Calu3 (cell line): ENCODE measurements around the gene THOC6. TPM values are rescaled to one million over a fixed set of nuclear protein-coding genes. Genes with fewer than 3 reads are reported as not detected.

Source experiments
- BruUV-seq: library from RNA; stranded (reverse); fragments of 400-500 nt; replicated peaks from 2 replicates; lab custom pipeline; 2021; lab: Mats Ljungman, UMichigan
- CTCF ChIA-PET: fragments of 300-600 bp; sonication (Branson Sonifier 250); formaldehyde crosslinking; loops from one replicate; lab custom pipeline; 2022; ENCODE audit warnings: antibody characterized with exemption; lab: Charles Lee
- DNase-seq: peaks from one replicate; pipeline ENCODE4 v3.0.0; 2022
- H3K27ac Mint-ChIP-seq: one replicate; pipeline ENCODE4 v1.8.0; 2022; ENCODE audit warnings: mixed read lengths; ENCODE audit not compliant: unreplicated experiment
- H3K27me3 Mint-ChIP-seq: one replicate; pipeline ENCODE4 v1.8.0; 2022; ENCODE audit warnings: mixed read lengths; ENCODE audit not compliant: unreplicated experiment
- H3K36me3 Mint-ChIP-seq: one replicate; pipeline ENCODE4 v1.8.0; 2022; ENCODE audit warnings: mild to moderate bottlenecking, moderate library complexity, mixed read lengths; ENCODE audit not compliant: insufficient read depth, unreplicated experiment
- H3K4me1 Mint-ChIP-seq: one replicate; pipeline ENCODE4 v1.8.0; 2022; ENCODE audit warnings: mild to moderate bottlenecking, low read depth, mixed read lengths; ENCODE audit not compliant: unreplicated experiment
- H3K4me3 Mint-ChIP-seq: one replicate; pipeline ENCODE4 v1.8.0; 2022; ENCODE audit warnings: mild to moderate bottlenecking, low read depth, moderate library complexity, mixed read lengths; ENCODE audit not compliant: unreplicated experiment
- H3K9me3 Mint-ChIP-seq: one replicate; pipeline ENCODE4 v1.8.0; 2022; ENCODE audit warnings: low read depth, mixed read lengths; ENCODE audit not compliant: unreplicated experiment
- intact Hi-C: fragments of 100-400 bp; cut with micrococcal nuclease; formaldehyde crosslinking; loops from one replicate; pipeline ENCODE4 v1.10.0; 2022; ENCODE audit not compliant: unreplicated experiment
- total RNA-seq: library from RNA; stranded (reverse); gene quantifications from 2 replicates; pipeline ENCODE4 v1.2.3, GENCODE V29; 2022
- TF ChIP-seq, protein P1 (sequence below): fragments of 200-600 bp; IDR thresholded peaks from one replicate; pipeline ENCODE4 v1.8.0; 2022; ENCODE audit warnings: antibody characterized with exemption; ENCODE audit not compliant: unreplicated experiment

The THOC6 gene
- total RNA-seq, 1 experiment from 2014 or later = 50.8 TPM

DNA sequence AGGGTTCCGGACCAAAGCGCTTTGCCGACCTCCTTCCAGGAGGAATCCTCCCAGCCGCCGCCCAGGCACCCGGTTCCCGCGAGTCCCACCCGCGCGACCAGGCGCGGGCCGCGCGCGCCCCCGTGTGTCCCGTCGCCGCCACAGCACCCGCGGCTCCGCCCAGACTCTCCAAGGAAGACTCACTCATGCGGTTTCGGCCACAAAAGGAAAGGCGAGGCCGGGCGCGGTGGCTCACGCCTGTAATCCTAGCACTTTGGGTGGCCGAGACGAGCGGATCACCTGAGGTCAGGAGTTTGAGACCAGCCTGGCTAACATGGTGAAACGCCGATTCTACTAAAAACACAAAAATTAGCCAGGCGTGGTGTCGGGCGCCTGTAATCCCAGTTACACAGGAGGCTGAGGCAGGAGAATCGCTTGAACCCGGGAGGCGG, 40.1 kb upstream of the THOC6 start:
- Mint-ChIP-seq H3K36me3 (peaks cover 37% of the 10 kb centered on the region), H3K4me3 (peak overlapping the region; percentile 67), H3K27ac (peak overlapping the region; percentile 61), H3K4me1 (peaks cover 26% of the 10 kb centered on the region), H3K27me3 (no peaks in the 10 kb centered on the region), H3K9me3 (no peaks in the 10 kb centered on the region)
- CTCF ChIA-PET = interaction anchor here (0.6 to 2.1 kb wide), 2 partner anchors 14 to 409 kb away, joined by 3 to 10 read pairs; no protein-coding TSS in a partner anchor
- DNase-seq = peak; percentile 89
- BruUV-seq = no TSS peak
- TF ChIP-seq, protein P1, sequence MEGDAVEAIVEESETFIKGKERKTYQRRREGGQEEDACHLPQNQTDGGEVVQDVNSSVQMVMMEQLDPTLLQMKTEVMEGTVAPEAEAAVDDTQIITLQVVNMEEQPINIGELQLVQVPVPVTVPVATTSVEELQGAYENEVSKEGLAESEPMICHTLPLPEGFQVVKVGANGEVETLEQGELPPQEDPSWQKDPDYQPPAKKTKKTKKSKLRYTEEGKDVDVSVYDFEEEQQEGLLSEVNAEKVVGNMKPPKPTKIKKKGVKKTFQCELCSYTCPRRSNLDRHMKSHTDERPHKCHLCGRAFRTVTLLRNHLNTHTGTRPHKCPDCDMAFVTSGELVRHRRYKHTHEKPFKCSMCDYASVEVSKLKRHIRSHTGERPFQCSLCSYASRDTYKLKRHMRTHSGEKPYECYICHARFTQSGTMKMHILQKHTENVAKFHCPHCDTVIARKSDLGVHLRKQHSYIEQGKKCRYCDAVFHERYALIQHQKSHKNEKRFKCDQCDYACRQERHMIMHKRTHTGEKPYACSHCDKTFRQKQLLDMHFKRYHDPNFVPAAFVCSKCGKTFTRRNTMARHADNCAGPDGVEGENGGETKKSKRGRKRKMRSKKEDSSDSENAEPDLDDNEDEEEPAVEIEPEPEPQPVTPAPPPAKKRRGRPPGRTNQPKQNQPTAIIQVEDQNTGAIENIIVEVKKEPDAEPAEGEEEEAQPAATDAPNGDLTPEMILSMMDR = peak; percentile 97
- intact Hi-C loops = no loop called here

DNA sequence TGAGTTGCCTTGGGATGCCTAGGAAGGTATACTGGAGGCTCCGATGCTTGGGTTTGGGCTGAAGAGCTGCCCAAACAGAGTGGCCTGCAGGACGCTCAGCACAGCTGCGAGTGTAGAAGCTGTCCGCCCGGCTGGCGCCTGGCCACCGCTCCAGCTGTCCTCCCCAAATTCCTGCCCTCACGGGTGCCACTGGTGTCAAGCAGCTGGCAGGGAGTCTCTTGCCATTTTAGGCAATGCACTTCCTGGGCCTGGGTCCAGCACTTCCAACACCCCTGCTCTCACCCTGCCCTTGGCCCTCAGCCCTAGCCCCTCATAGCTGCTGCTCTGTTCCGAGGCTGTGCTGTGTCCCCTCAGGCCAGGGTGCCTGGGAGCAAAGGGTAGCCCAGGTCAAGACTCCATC, 38.4 kb upstream of the THOC6 start:
- no peak for DNase-seq
- peaks cover 26% of the 10 kb centered on the region for H3K4me1 Mint-ChIP-seq
- H3K4me3 Mint-ChIP-seq = no peak overlapping the region
- no TSS peak for BruUV-seq
- no peak overlapping the region for H3K27ac Mint-ChIP-seq
- intact Hi-C loops = no loop called here
- no peaks in the 10 kb centered on the region for H3K9me3 Mint-ChIP-seq
- CTCF ChIA-PET = no interaction called here
- H3K27me3 Mint-ChIP-seq = no peaks in the 10 kb centered on the region
- TF ChIP-seq, protein P1 = no peak
- peaks cover 30% of the 10 kb centered on the region for H3K36me3 Mint-ChIP-seq

DNA sequence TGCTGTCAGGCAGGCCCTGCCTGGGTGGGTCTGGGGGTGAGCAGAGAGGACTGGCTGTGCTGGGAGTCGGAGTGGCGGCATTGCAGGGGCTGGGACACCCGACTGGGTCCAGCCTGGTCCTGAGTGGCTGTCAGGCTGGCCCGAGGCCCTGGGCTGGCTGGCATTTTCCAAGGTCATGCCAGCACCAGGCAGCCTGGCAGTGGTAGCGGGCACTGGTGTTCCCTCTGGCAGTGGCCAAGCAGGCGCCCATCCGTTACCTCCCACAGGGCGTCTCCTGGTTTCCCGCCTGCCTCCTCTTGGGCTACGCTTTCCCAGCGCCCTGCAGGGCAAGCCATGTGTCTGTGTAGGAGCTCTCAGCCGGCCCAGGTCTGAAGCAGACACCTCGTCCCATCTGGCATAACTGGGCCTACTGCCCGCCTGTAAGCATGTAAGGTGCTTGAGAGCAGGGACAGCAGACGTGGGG, 37.9 kb upstream of the THOC6 start:
- TF ChIP-seq, protein P1 = no peak
- no TSS peak for BruUV-seq
- Mint-ChIP-seq H3K4me3 (no peak overlapping the region), H3K4me1 (peaks cover 25% of the 10 kb centered on the region), H3K36me3 (peaks cover 25% of the 10 kb centered on the region), H3K27ac (no peak overlapping the region), H3K27me3 (no peaks in the 10 kb centered on the region), H3K9me3 (no peaks in the 10 kb centered on the region)
- no peak for DNase-seq
- CTCF ChIA-PET = no interaction called here
- intact Hi-C loops = no loop called here

DNA sequence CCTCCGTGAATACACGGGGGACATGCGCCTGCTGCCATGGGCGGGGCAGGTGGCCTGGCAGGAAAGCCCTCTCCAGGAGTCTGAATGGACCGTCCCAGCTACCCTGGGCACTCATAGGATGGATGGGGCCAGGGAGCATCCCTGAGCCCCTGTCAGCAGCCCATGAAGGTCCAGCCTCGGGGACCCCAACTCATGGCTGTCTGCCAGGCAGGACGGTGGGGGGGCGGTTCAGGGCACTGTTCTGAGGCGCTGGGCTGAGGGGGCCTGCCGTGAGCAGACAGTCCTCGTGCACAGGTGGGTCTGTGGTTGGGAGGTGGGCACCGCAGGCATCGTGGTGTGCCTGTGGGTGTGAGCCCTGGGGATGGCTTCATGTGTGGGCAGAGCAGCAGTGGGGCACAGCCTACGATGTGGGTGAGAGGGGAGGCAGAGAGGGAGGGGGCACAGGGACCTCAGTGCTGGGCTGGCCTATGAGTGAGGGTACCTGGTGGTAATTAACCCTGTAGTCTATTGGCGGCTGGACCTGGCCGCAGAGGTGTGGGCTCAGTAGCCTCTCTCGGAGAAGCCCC, 37.1 kb upstream of the THOC6 start:
- TF ChIP-seq, protein P1 = no peak
- no TSS peak for BruUV-seq
- Mint-ChIP-seq H3K9me3 (no peaks in the 10 kb centered on the region), H3K36me3 (peaks cover 25% of the 10 kb centered on the region), H3K27ac (no peak overlapping the region), H3K4me3 (no peak overlapping the region), H3K4me1 (peaks cover 20% of the 10 kb centered on the region), H3K27me3 (no peaks in the 10 kb centered on the region)
- no peak for DNase-seq
- intact Hi-C loops = no loop called here
- CTCF ChIA-PET = no interaction called here
